ENCODE measurements around the gene CACNA1I.
"Not testable (repeated sequence)": the region's sequence is repeated elsewhere in the genome, so short reads cannot be mapped to it uniquely, and the experiment has no call there.

The CACNA1I gene

DNA sequence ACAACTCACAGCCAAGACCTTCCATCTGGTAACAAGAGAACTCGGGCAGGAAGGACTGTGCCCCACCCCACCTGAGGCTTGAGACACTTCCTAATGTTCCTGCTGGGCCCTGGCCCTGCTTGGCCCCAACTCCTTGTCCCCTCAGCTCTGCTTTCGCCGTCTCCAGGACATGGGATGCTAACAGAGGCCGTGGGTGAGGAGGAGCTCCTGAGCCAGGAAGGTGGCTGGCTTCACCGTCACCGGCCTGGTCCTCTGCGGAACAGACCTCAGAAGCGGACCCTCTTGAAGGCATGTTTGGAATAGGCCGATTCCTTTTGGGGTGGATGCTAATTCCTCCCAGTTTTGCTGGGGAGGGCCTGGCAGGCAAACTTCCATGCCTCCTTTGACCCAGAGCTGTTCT is 154.3 kb downstream of the CACNA1I start:
- peak; percentile 9 for DNase-seq

DNA sequence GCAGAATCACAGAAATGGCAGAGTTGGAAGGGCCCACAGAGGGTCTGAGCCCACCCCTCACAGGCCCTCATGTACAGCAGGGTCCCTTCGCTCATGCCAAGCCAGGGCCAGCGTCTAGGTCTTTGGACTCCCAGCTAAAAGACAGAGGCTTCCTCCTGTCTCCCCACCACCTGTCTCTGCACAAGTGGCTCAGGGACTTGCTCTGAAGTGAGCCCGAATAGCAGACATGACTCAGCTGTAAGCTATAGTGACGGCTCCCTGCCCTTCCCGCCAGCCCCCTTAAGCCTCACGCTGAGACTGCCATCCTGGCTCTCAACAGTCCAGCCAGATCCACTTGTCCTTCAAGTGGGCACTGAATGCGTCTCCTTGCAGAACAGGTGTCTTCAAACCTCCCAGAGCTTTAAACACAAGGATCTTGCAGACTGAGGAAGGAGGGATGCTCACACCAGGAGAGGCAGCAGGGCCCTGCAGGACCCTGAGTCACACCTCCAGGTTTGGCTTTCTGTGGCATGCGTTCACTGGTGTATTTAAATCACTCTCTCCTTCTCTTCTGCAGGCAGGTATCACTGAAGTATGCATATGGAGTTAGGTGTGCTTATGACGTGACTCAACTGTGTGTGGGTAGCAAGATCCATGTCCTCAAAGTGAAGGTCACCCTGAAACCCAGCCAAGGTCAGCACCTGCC is 154.9 kb downstream of the CACNA1I start:
- DNase-seq: peak; percentile 6

GRCh38 chr22:39727541-39727940 is 157.0 kb downstream of the CACNA1I start:
- no peak for DNase-seq

DNA sequence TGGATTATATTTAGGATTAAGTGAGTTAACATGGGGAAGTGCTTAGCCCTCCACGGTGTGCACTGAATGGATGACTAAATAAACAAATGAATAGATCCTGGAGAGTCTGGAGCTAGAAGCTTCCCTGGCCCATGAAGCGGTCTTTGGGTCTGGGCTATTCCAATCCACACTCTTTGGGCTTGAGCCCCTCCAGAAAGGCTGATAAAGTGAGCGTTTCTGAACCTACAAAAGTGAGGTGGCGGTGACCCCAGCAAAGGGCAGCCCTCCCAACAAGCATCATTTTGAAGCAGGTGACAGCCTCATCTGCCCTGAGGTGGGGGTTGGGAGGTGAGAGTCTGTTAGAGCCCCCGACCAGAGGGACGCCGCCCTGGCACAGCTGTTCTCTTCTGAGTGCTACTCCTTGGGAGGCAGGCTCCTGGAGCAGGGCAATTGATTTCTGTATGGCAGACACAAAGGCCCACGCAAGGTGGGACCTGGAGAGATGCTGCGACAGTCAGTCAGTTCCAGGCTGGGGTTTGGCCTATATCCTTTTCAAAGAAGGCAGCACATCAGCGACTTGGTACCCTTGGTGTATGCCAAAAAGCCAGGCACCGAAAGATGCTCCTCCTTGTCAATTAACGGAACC is 157.8 kb downstream of the CACNA1I start:
- DNase-seq: no peak

DNA sequence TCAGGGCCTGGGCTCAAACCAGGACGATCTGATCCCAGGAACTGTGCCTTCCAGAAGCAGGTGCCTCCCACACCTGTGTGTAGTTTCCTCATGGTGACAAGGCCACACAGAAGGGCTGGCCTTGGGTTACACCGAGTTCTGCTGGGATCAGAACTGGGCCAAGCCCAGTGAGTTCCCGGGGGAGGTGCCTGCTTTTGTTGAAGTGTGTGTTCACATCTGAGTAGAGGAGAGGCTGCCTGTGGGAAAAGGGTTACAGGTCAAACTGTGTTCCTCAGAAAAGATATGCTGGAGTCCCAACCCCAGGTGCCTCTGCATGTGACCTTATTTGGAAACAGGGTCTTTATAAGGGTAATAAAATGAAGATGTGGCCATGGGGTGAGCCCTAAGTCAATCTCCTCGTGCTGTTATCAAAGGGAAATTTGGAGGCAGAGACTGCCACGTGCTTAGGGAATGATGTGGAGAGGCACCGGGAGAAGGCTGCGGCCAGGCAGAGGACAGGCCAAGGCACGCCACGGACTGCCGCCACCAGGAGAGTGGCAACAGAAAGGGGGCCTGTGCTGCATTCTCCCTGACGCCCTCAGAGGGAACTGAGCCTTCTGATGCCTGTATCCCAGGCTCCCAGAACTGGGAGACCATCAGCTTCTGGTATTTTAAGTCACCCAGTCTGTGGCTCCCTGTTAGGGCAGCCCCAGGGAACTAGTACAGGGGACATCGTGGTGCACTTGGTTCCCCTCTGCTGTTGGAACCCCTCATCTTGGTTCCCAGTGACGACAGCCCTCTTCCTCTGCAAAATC is 158.8 kb downstream of the CACNA1I start:
- DNase-seq: no peak

- no peak for DNase-seq
Observed at GRCh38 chr22:39731481-39731880, 160.9 kb downstream of the CACNA1I start.

DNA sequence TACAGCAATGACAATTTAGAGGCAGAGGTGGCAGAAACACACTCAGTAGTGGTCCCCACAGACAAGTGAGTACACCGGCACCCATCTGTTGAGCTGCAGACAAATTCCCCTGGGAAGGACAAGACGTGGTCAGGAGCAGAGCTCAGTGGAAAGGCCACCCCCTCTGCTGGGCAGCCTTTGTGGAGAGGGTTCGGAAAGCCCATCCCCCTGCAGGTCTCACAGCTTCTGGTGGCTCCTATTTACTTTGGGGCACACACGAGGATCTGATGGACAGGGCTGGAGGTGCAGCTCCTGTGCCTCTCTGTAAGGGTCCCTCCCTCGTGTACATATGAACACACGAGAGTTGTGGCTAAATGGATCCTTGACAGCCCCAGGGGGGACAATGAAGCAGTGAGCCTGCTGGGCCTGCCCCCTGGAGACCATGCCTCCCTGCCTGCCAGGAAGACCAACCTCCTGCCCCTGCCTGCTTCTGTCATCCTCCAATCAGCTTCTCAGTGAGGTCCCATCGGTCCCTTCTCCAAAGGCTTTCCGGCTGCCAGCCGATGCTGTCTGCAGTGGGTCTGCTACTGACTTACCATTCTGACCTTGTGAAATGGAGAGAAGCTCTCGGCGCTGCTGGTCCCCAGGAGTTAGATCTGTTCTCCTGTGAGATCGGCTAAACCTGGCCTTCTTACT is 161.5 kb downstream of the CACNA1I start:
- no peak for DNase-seq

GRCh38 chr22:39732625-39733024 is 162.1 kb downstream of the CACNA1I start:
- DNase-seq: no peak

GRCh38 chr22:39733191-39733590 is 162.6 kb downstream of the CACNA1I start:
- no peak for DNase-seq

DNA sequence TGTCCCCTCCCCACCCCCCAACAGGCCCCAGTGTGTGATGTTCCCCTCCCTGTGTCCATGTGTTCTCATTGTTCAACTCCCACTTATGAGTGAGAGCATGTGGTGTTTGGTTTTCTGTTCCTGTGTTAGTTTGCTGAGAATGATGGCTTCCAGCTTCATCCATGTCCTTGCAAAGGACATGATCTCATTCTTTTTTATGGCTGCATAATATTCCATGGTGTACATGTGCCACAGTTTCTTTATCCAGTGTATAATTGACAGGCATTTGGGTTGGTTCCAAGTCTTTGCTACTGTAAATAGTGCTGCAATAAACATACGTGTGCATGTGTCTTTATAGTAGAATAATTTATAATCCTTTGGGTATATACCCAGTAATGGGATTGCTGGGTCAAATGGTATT is 163.5 kb downstream of the CACNA1I start:
- not testable (repeated sequence) for DNase-seq

DNA sequence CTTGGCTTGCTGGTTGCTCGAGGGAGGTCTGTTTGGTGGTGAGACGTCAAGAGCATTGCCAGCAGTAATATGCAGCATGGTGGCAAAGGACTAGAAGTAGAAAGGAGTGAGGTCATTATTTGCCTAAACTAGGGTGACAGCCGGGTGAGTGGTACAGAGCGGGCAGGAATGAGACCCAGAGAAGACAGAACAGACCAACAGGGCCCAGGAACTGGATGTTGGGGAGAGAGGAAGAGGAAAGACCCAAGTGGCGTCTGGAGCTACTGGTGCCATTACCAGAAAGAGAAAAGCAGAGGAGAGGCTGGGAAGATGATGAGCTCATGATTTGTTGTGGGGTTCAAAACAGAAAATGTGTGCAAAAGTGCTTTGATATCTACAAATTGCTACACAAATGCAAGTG is 164.3 kb downstream of the CACNA1I start:
- DNase-seq: no peak

DNA sequence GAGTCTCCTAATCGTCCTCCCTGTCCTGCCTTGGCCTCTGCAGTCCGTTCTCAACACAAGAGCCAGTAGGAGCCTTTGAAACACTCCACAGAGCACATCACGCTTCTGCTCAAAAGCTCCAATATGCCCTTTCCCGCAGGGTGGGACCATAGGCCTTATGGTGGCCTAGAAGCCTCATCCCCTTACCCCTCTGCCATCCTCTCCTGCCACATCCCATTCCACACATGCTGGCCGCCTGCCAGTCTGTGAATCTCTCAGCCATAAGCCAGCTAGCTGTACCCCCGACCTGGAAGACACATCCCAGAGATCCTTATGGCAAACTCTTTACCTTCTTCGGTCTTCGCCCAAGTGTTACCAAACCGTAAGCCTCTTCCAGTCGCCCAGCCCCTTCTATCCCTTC is 165.2 kb downstream of the CACNA1I start:
- no peak for DNase-seq

DNA sequence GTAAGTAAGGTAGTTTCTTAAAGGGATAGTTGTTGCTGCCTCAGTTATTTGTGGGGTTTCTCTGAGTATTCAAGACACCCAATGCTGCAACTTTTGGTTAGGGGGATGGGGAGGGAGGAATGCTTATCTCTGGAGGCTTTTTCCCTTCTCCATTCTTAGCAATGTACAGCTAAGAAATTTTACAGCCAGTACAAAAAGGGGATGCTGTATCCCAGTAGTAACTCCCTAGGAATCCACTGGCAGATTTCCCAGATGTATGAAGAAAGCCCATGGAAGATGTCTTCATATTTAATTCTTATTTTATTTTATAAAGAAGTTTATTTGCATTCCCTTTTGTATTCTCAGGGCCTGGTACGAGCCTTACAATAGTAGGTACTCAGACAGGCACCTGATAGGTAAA is 168.2 kb downstream of the CACNA1I start:
- DNase-seq: no peak
